ENCODE measurements around the gene TP53.

Gene TP53

GRCh38 chr17:7685533-7686221 is 1.6 kb downstream of the TP53 start (continued):
- TF ChIP-seq ZNF174 (tag by site-specific recombination; IDR thresholded peaks at IDR 0.05), result no peak
- TF ChIP-seq TSHZ1 (tag by site-specific recombination; IDR thresholded peaks at IDR 0.05; ENCODE audit: borderline replicate concordance), result no peak
- TF ChIP-seq ZNF266 (tag by site-specific recombination; IDR thresholded peaks at IDR 0.05; ENCODE audit: low read depth), result no peak
- TF ChIP-seq ZNF18 (tag by site-specific recombination; IDR thresholded peaks at IDR 0.05), result no peak
- TF ChIP-seq ZNF366 (tag by site-specific recombination; conservative IDR thresholded peaks at IDR 0.05), result peak; percentile 47; the same call in 1 of the 2 replicates
- peak; percentile 82 for TF ChIP-seq GLIS2 (tag by site-specific recombination; IDR thresholded peaks at IDR 0.05)
- no peak for TF ChIP-seq ZNF624 (tag by site-specific recombination; IDR thresholded peaks at IDR 0.05)
- no peak for TF ChIP-seq ZNF513 (tag by site-specific recombination; IDR thresholded peaks at IDR 0.05)
- TF ChIP-seq ZNF776 (tag by site-specific recombination; IDR thresholded peaks at IDR 0.05; ENCODE audit: borderline replicate concordance), result no peak
- no peak for TF ChIP-seq ZNF785 (tag by site-specific recombination; IDR thresholded peaks at IDR 0.05)
- peak; percentile 20 for TF ChIP-seq ZBTB26 (tag by site-specific recombination; optimal IDR thresholded peaks at IDR 0.05)
- no peak for TF ChIP-seq ZNF157 (tag by site-specific recombination; IDR thresholded peaks at IDR 0.05)
- no peak for TF ChIP-seq ZSCAN18 (tag by site-specific recombination; IDR thresholded peaks at IDR 0.05)
- no peak for TF ChIP-seq MZF1 (tag by site-specific recombination; IDR thresholded peaks at IDR 0.05; ENCODE audit: borderline replicate concordance)
- TF ChIP-seq ZBTB21 (tag by site-specific recombination; IDR thresholded peaks at IDR 0.05), result peak; percentile 69; the same call in 1 of the 2 replicates
- TF ChIP-seq ZNF426 (tag by site-specific recombination; IDR thresholded peaks at IDR 0.05), result no peak
- TF ChIP-seq HOXD13 (CRISPR knock-in tag; IDR thresholded peaks at IDR 0.05; ENCODE audit: borderline replicate concordance), result no peak
- TF ChIP-seq TCF7L2 (IDR thresholded peaks at IDR 0.05; ENCODE audit: borderline replicate concordance, low read depth, low read length), result no peak
- TF ChIP-seq ZNF677 (tag by site-specific recombination; IDR thresholded peaks at IDR 0.05), result no peak
- no peak; the same call in none of the 2 replicates for TF ChIP-seq ZNF24 (tag by site-specific recombination; IDR thresholded peaks at IDR 0.05)
- TF ChIP-seq ZNF610 (tag by site-specific recombination; IDR thresholded peaks at IDR 0.05; ENCODE audit: borderline replicate concordance), result peak; percentile 30; the same call in 1 of the 2 replicates
- TF ChIP-seq ZNF549 (tag by site-specific recombination; IDR thresholded peaks at IDR 0.05), result no peak
- no peak for TF ChIP-seq ZNF112 (tag by site-specific recombination; IDR thresholded peaks at IDR 0.05)
- TF ChIP-seq REST (tag by site-specific recombination; IDR thresholded peaks at IDR 0.05), result no peak
- peak; percentile 41; the same call in 1 of the 2 replicates for TF ChIP-seq BCL11B (tag by site-specific recombination; IDR thresholded peaks at IDR 0.05; ENCODE audit: low read depth)
- no peak for TF ChIP-seq REPIN1 (tag by site-specific recombination; IDR thresholded peaks at IDR 0.05; ENCODE audit: low read depth)
- no peak for TF ChIP-seq BCL11A (tag by site-specific recombination; IDR thresholded peaks at IDR 0.05; ENCODE audit: low read depth)
